Measurements from ENCODE around the gene SEC63.

SEC63 gene

GRCh38 chr6:107871976-107872375 lies 86.0 kb downstream of the SEC63 start:
- TF ChIP-seq CTCF (IDR thresholded peaks at IDR 0.05) = no peak

GRCh38 chr6:107871016-107871415 lies 87.0 kb downstream of the SEC63 start:
- no peak for TF ChIP-seq CTCF (IDR thresholded peaks at IDR 0.05)

GRCh38 chr6:107870381-107870780 lies 87.6 kb downstream of the SEC63 start:
- TF ChIP-seq CTCF (IDR thresholded peaks at IDR 0.05) = no peak

- no peak for TF ChIP-seq CTCF (IDR thresholded peaks at IDR 0.05)
Observed at GRCh38 chr6:107869871-107870270, 88.1 kb downstream of the SEC63 start.

GRCh38 chr6:107868867-107869611 lies 89.0 kb downstream of the SEC63 start:
- no peak for TF ChIP-seq CTCF (IDR thresholded peaks at IDR 0.05)

- TF ChIP-seq CTCF (IDR thresholded peaks at IDR 0.05) = no peak
Observed at GRCh38 chr6:107867302-107867615, 90.7 kb downstream of the SEC63 start.

- peak; percentile 66 for TF ChIP-seq CTCF (IDR thresholded peaks at IDR 0.05)
Observed at GRCh38 chr6:107866606-107867301, 91.3 kb downstream of the SEC63 start.
